Measurements from ENCODE around the gene TAGLN3. TPM values are rescaled to one million over a fixed set of nuclear protein-coding genes. Genes with fewer than 3 reads are reported as not detected.
A peak's percentile ranks its signal among the peaks of the same experiment; 100 is the strongest.

Gene TAGLN3
- total and polyA plus RNA-seq, 2 experiments from 2014 or later, result 1.6 TPM

DNA sequence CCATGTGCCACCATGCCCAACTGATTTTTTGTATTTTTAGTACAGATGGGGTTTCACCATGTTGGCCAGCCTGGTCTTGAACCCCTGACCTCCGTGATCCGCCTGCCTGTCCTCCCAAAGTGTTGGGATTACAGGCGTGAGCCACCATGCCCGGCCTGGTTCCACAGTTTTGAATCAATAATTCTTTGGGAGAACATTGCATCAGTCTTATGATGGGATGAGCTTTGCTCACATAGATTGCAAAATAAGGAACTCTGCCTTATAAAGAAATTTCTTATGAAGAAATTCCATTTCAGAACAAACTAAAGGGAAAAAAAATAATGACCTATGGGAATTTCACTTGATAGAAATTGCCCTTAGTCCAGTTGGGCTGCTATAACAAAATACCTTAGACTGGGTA is 20.0 kb downstream of the TAGLN3 start:
- Histone ChIP-seq H3K4me3 (no peak overlapping the region), H3K27me3 (peaks cover 32% of the 10 kb centered on the region), H3K36me3 (no peaks in the 10 kb centered on the region), H3K9me3 (ENCODE audit: low read depth) (no peaks in the 10 kb centered on the region), H3K27ac (no peak overlapping the region), H3K4me1 (ENCODE audit: low read depth) (no peaks in the 10 kb centered on the region)
- no peak for DNase-seq (ENCODE audit: low read depth in 1 of 2, low spot score in 1 of 2)
- TF ChIP-seq, protein P1, sequence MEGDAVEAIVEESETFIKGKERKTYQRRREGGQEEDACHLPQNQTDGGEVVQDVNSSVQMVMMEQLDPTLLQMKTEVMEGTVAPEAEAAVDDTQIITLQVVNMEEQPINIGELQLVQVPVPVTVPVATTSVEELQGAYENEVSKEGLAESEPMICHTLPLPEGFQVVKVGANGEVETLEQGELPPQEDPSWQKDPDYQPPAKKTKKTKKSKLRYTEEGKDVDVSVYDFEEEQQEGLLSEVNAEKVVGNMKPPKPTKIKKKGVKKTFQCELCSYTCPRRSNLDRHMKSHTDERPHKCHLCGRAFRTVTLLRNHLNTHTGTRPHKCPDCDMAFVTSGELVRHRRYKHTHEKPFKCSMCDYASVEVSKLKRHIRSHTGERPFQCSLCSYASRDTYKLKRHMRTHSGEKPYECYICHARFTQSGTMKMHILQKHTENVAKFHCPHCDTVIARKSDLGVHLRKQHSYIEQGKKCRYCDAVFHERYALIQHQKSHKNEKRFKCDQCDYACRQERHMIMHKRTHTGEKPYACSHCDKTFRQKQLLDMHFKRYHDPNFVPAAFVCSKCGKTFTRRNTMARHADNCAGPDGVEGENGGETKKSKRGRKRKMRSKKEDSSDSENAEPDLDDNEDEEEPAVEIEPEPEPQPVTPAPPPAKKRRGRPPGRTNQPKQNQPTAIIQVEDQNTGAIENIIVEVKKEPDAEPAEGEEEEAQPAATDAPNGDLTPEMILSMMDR (IDR thresholded peaks at IDR 0.05; ENCODE audit: low read depth, low read length), result no peak

DNA sequence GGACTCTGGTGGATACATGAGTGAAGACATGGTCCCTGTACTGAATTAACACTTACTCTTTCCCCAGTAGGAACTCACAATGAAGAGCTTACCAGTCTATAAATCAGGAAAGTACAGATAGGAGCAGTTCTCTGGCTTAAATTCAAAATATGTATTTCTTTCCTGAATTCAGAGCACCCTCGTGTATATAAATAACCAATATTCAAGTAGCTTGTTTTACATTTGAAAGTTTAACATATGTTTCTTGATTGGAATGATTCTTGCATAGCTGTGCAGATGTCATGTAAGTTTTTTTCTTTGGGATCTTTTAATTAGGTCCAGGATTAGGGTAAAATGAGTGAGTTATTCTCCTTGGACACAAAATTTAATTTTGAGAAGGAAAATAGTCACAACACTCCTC is 21.0 kb downstream of the TAGLN3 start:
- no peak for DNase-seq (ENCODE audit: low read depth in 1 of 2, low spot score in 1 of 2)
- no peak overlapping the region for H3K4me3 ChIP-seq
- no peaks in the 10 kb centered on the region for H3K9me3 ChIP-seq (ENCODE audit: low read depth)
- no peak overlapping the region for H3K27ac ChIP-seq
- peaks cover 32% of the 10 kb centered on the region for H3K27me3 ChIP-seq
- H3K4me1 ChIP-seq (ENCODE audit: low read depth), result no peaks in the 10 kb centered on the region
- TF ChIP-seq, protein P1 (IDR thresholded peaks at IDR 0.05; ENCODE audit: low read depth, low read length), result no peak
- H3K36me3 ChIP-seq, result no peaks in the 10 kb centered on the region

DNA sequence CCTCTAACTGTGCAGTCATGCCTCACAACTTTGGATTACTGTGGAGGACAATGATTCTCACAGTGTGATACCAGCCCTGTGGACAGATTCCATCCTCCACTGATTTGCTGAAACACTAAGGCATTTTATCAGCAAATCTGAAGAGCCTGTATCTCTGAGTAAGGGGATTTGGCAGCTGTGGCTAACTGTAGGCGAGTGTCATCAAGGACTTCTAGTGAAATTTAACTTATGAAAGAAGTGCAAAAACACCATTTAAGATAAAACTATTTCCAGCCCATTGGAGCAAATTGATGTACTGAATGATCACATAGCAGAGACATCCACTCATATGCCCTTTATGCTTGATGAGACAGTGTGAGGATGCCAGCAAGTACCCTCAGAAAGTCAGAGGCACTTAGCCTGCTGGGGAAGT is 22.0 kb downstream of the TAGLN3 start:
- DNase-seq (ENCODE audit: low read depth in 1 of 2, low spot score in 1 of 2), result no peak

DNA sequence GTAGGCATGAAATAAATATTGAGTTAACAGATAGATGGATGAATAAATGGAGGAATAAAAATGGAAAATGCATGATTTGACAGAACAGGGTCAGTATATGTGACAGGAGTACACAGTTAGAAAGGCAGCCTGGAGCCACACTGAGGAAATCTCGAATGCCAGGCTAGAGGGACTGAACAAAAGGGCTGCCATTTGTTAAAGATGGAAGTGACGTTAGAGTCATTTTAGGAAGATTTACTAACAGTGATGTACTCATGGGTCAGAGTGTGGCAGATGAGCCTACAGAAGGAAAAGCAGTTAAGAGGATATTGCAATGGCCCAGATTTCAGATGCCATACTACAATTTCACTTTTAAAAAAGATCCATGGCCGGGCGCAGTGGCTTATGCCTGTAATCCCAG is 28.4 kb downstream of the TAGLN3 start:
- no peaks in the 10 kb centered on the region for H3K36me3 ChIP-seq
- DNase-seq (ENCODE audit: low read depth in 1 of 2, low spot score in 1 of 2), result no peak
- H3K27ac ChIP-seq, result no peak overlapping the region
- H3K9me3 ChIP-seq (ENCODE audit: low read depth), result no peaks in the 10 kb centered on the region
- TF ChIP-seq, protein P1 (IDR thresholded peaks at IDR 0.05; ENCODE audit: low read depth, low read length), result no peak
- H3K27me3 ChIP-seq, result peaks cover 11% of the 10 kb centered on the region
- no peak overlapping the region for H3K4me3 ChIP-seq
- peaks cover 25% of the 10 kb centered on the region for H3K4me1 ChIP-seq (ENCODE audit: low read depth)

More for the DNA sequence above, 22.0 kb downstream of the TAGLN3 start:
- no peak overlapping the region for H3K27ac ChIP-seq
- no peaks in the 10 kb centered on the region for H3K36me3 ChIP-seq
- H3K4me1 ChIP-seq (ENCODE audit: low read depth), result no peaks in the 10 kb centered on the region
- TF ChIP-seq, protein P1 (IDR thresholded peaks at IDR 0.05; ENCODE audit: low read depth, low read length), result no peak
- H3K9me3 ChIP-seq (ENCODE audit: low read depth), result no peaks in the 10 kb centered on the region
- no peak overlapping the region for H3K4me3 ChIP-seq
- peaks cover 24% of the 10 kb centered on the region for H3K27me3 ChIP-seq

DNA sequence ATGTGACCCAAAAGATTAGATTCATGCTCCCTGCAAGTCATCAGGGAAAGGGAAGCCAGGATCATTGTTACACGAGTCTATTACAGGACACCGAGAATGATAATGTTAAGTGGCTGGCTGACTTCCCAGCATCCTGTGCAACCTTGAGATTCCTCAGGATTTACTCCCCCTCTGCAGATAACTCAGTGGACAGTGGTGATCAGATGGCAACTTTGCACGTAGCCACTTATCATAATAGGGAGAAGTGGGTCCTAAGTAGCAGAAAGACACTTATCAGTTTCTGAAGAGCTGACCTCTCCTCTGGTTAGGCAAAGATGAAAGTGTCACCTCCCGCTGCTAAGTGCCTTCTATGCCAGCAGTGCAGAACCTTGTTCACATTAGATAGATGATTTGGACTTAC is 29.1 kb downstream of the TAGLN3 start:
- Histone ChIP-seq H3K36me3 (no peaks in the 10 kb centered on the region), H3K4me3 (no peak overlapping the region), H3K27me3 (peaks cover 11% of the 10 kb centered on the region), H3K9me3 (ENCODE audit: low read depth) (no peaks in the 10 kb centered on the region), H3K4me1 (ENCODE audit: low read depth) (peaks cover 25% of the 10 kb centered on the region), H3K27ac (no peak overlapping the region)
- DNase-seq (ENCODE audit: low read depth in 1 of 2, low spot score in 1 of 2), result peak; percentile 15 to 75
- TF ChIP-seq, protein P1 (IDR thresholded peaks at IDR 0.05; ENCODE audit: low read depth, low read length), result no peak

DNA sequence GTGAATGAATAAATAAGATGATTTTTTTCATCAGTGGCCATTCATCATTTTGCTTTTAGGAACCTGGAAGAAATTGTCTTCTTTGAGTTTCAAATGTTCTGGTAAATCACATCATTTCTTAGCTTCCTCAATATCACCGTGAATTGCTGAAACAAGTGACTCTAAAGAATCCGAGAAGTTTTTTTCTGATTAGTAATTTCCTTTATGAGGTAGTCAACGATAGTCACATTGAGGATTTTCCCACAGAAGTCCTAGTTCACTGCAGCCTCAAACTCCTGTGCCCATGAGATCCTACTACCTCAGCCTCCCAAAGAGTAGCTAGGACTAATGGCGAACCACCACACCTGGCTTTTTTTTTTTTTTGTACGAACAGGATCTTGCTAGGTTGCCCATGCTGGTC is 32.2 kb downstream of the TAGLN3 start:
- H3K27me3 ChIP-seq, result peaks cover 5% of the 10 kb centered on the region
- no peaks in the 10 kb centered on the region for H3K36me3 ChIP-seq
- no peak overlapping the region for H3K4me3 ChIP-seq
- DNase-seq (ENCODE audit: low read depth in 1 of 2, low spot score in 1 of 2), result no peak
- H3K9me3 ChIP-seq (ENCODE audit: low read depth), result no peaks in the 10 kb centered on the region
- TF ChIP-seq, protein P1 (IDR thresholded peaks at IDR 0.05; ENCODE audit: low read depth, low read length), result no peak
- H3K4me1 ChIP-seq (ENCODE audit: low read depth), result peaks cover 34% of the 10 kb centered on the region
- no peak overlapping the region for H3K27ac ChIP-seq
